Measurements from ENCODE around the gene LIF. TPM values are rescaled to one million over a fixed set of nuclear protein-coding genes. Genes with fewer than 3 reads are reported as not detected.
"Not testable (repeated sequence)": the region's sequence is repeated elsewhere in the genome, so short reads cannot be mapped to it uniquely, and the experiment has no call there.

Gene LIF
- total RNA-seq, 1 donor from 2014 or later: 0.26 TPM

DNA sequence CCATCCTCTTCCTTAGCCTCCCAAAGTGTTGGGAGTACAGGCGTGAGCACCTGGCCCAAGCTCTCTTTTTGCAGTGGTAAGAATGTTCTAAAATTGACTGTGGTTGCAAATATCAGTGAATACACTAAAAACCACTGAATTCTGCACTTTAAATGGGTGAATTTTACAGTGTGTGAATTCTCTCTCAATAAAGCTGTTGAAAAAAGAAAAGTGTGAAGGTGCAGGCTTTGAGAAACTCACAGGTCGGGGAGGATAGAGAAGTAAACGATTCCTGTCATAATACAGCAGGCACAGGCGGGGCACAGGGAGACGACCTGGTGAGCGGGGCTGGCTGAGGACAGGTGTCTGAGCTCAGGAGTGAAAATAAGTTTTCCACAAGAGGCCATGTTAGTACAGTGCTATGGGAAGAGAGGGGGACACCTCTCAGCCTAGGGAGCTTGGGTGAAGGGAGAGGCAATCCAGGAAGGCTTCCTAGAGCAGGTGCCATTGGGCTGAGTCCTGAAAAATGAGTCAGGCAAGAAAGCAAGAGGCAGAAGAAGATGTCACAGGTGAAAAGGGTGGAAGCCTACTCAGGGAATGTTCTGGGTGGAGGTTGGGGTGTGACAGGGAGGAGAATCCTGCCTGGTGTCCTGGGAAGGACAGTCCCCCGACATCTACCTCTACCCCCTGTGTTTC, 26.1 kb downstream of the LIF start:
- Histone ChIP-seq H3K36me3 (ENCODE audit: control insufficient read depth, insufficient read depth, low read length) (no peaks in the 10 kb centered on the region), H3K4me3 (ENCODE audit: low read depth, low read length) (no peak overlapping the region), H3K27me3 (ENCODE audit: control insufficient read depth, insufficient read depth, low read length) (no peaks in the 10 kb centered on the region)
- no peak for FAIRE-seq
- no peak for TF ChIP-seq CTCF (IDR thresholded peaks at IDR 0.05; ENCODE audit: insufficient read depth, low read length, severe bottlenecking)
- DNase-seq (ENCODE audit: low read depth): no peak

- Histone ChIP-seq H3K36me3 (ENCODE audit: control insufficient read depth, insufficient read depth, low read length) (no peaks in the 10 kb centered on the region), H3K4me3 (ENCODE audit: low read depth, low read length) (no peak overlapping the region), H3K27me3 (ENCODE audit: control insufficient read depth, insufficient read depth, low read length) (no peaks in the 10 kb centered on the region)
- TF ChIP-seq CTCF (IDR thresholded peaks at IDR 0.05; ENCODE audit: insufficient read depth, low read length, severe bottlenecking): no peak
- FAIRE-seq (no peak), DNase-seq (ENCODE audit: low read depth) (no peak)
Observed at GRCh38 chr22:30219668-30220278, 26.8 kb downstream of the LIF start.

DNA sequence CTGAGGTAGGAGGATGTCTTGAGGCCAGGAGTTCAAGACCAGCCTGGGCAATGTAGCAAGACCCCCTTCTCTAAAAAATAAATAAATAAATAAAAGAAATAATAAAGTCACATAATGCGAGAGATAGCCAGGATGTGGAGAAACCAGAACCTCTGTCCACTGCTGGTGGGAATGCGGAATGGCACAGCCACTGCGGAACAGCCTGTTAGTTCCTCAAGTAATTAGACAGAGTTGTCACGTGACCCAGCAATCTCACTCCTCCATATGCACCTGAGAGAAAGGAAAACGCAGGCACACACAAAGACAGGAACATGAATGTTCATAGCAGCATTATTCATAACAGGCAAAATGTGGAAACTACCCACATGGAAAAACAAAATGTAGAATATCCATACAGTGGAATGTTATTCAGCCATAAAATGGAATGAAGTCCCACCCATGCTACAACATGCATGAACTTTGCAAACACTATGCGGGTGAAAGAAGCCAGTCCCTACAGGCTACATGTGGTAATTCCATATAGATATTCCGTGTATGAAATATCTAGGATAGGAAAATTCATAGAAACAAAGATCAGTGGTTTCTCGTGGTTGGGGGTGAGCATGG, 27.4 kb downstream of the LIF start:
- Histone ChIP-seq H3K27me3 (ENCODE audit: control insufficient read depth, insufficient read depth, low read length) (no peaks in the 10 kb centered on the region), H3K4me3 (ENCODE audit: low read depth, low read length) (no peak overlapping the region), H3K36me3 (ENCODE audit: control insufficient read depth, insufficient read depth, low read length) (no peaks in the 10 kb centered on the region)
- DNase-seq (ENCODE audit: low read depth) (no peak), FAIRE-seq (no peak)
- TF ChIP-seq CTCF (IDR thresholded peaks at IDR 0.05; ENCODE audit: insufficient read depth, low read length, severe bottlenecking): no peak

GRCh38 chr22:30217698-30218560, 28.6 kb downstream of the LIF start:
- H3K36me3 ChIP-seq (ENCODE audit: control insufficient read depth, insufficient read depth, low read length): no peaks in the 10 kb centered on the region
- TF ChIP-seq CTCF (IDR thresholded peaks at IDR 0.05; ENCODE audit: insufficient read depth, low read length, severe bottlenecking): no peak
- H3K4me3 ChIP-seq (ENCODE audit: low read depth, low read length): no peak overlapping the region
- no peak for FAIRE-seq
- peak; percentile 32 for DNase-seq (ENCODE audit: low read depth)
- H3K27me3 ChIP-seq (ENCODE audit: control insufficient read depth, insufficient read depth, low read length): no peaks in the 10 kb centered on the region

GRCh38 chr22:30216710-30217109, 29.8 kb downstream of the LIF start:
- DNase-seq (ENCODE audit: low read depth) (no peak), FAIRE-seq (no peak)
- no peak overlapping the region for H3K4me3 ChIP-seq (ENCODE audit: low read depth, low read length)
- H3K36me3 ChIP-seq (ENCODE audit: control insufficient read depth, insufficient read depth, low read length): no peaks in the 10 kb centered on the region
- no peak for TF ChIP-seq CTCF (IDR thresholded peaks at IDR 0.05; ENCODE audit: insufficient read depth, low read length, severe bottlenecking)
- no peaks in the 10 kb centered on the region for H3K27me3 ChIP-seq (ENCODE audit: control insufficient read depth, insufficient read depth, low read length)

GRCh38 chr22:30216272-30216671, 30.3 kb downstream of the LIF start:
- not testable (repeated sequence) for FAIRE-seq; H3K27me3 ChIP-seq (ENCODE audit: control insufficient read depth, insufficient read depth, low read length); H3K4me3 ChIP-seq (ENCODE audit: low read depth, low read length); DNase-seq (ENCODE audit: low read depth); H3K36me3 ChIP-seq (ENCODE audit: control insufficient read depth, insufficient read depth, low read length)
